ENCODE data around the gene CRACR2B. TPM values are rescaled to one million over a fixed set of nuclear protein-coding genes. Genes with fewer than 3 reads are reported as not detected.

The CRACR2B gene
- total RNA-seq = 0.58 and 1.4 TPM in 2 replicates

GRCh38 chr11:827897-828192, at the start of gene CRACR2B:
TSS of gene CRACR2B (plus strand) at chr11:827919. CDS start at chr11:828608, 689 bp downstream.

GRCh38 chr11:789943-790342, 37.8 kb upstream of the CRACR2B start, which contains the start of gene CEND1:
TSS of gene CEND1 (minus strand) at chr11:790090. CDS start at chr11:788576, 1,514 bp downstream.

DNA sequence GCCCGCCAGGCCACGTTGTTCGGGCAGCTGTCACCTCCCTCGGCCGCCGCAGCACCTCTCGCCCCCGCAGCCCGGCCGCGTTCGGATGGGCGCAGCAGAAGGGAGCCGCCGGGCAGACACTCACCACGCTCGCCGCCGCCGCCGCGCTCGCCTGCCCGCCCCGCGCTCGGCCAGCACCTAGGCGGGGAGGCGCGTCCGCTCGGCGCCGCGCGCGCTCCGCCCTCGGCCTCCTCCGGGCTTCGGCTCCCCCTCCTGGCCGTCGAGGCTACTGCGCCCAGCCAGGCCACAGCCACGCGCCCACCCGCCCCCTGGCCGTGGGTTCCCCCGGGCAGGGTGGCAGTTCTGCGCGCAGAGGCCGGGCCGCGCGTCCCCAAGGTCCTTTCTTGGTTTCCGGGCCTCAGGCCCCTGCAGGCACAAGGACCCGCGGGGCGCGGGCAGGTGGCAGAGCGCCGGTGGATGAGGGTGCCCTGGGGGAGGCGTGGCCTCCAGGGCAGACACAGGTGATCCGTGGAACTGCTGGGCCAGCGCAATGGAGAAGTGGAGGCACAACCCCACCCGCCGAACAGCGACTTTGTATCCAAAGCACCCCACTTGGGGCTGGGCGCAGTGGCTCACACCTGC, 29.5 kb upstream of the CRACR2B start, which contains the start of gene SLC25A22:
TSS of gene SLC25A22 (minus strand) at position 189 of the 621 bp plus-strand sequence. CDS start 3,275 bp downstream, outside the sequence.

DNA sequence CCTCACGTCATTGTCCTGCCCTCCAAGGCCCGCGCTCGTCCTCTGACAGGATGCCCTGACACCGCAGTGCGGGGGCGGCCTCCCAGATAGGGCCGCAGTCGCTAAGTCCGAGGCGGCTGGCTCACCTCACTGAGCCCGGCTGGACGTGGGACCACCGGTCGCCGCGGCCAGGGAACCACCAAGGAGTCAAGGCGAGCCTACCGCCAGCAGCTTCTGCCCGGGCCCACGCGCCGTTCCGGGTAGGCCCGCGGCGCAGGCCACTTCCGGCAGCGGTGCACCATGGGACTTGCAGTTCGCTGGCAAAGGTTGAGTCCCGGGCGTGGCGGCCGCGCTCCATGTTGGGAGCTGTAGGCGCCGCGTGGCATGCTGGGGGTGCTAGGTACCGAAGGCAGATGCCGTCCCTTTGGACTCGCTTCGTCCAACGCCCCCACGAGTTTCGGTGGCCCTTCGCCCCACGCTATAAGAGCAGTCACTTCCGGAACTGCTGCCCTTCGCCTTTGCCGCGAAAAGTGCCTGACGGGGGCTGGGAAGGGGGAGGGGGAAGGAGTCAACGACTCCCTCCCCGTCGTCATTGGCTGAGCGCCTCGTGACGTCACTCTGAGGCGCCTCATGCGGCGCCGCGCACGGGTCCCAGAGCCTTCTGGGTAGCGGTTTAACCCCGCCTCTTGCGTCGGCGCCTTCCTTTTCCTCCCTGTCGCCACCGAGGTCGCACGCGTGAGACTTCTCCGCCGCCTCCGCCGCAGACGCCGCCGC, 18.3 kb upstream of the CRACR2B start, which contains the start of gene RPLP2:
TSS of gene RPLP2 (plus strand) at position 681 of the 753 bp plus-strand sequence. CDS start 268 bp downstream, outside the sequence.

GRCh38 chr11:818396-819128, 9.2 kb upstream of the CRACR2B start, which contains the start of gene PNPLA2:
TSS of gene PNPLA2 (plus strand) at chr11:818914. CDS start at chr11:819719, 805 bp downstream.

GRCh38 chr11:832529-833113, 4.9 kb downstream of the CRACR2B start, which contains the start of gene CD151:
TSS of gene CD151 (plus strand) at chr11:832952. CDS start at chr11:836070, 3,118 bp downstream.

GRCh38 chr11:842370-843002, 14.8 kb downstream of the CRACR2B start, which contains the start of the genes POLR2L and TSPAN4:
TSS of gene POLR2L (minus strand) at chr11:842529. CDS start at chr11:842508, 21 bp downstream.
TSS of gene TSPAN4 (plus strand) at chr11:842852. CDS start at chr11:850305, 7,453 bp downstream.

Other genes starting within 250 kb of the CRACR2B start
- gene IRF7, start 212.0 kb upstream of the CRACR2B start, total RNA-seq = 6.3 and 7.9 TPM in 2 replicates
- gene CDHR5, start 203.0 kb upstream of the CRACR2B start, total RNA-seq = not detected in 2 replicates
- gene SCT, start 200.7 kb upstream of the CRACR2B start, total RNA-seq = not detected in 2 replicates
- gene DRD4, start 190.7 kb upstream of the CRACR2B start, total RNA-seq = not detected in 2 replicates
- 24.2 and 28.2 TPM in 2 replicates for gene DEAF1, start 132.7 kb upstream of the CRACR2B start, total RNA-seq
- 6.8 and 8.1 TPM in 2 replicates for gene TMEM80, start 132.1 kb upstream of the CRACR2B start, total RNA-seq
- 19.0 and 22.8 TPM in 2 replicates for gene EPS8L2, start 121.7 kb upstream of the CRACR2B start, total RNA-seq
- 98.9 and 103 TPM in 2 replicates for gene TALDO1, start 80.5 kb upstream of the CRACR2B start, total RNA-seq
- gene GATD1, start 50.4 kb upstream of the CRACR2B start, total RNA-seq = 17.1 and 23.1 TPM in 2 replicates
- 0.28 and 0.96 TPM in 2 replicates for gene CEND1, start 37.8 kb upstream of the CRACR2B start, total RNA-seq
- 7.0 and 15.0 TPM in 2 replicates for gene SLC25A22, start 29.6 kb upstream of the CRACR2B start, total RNA-seq
- 5.4 and 7.0 TPM in 2 replicates for gene PIDD1, start 22.7 kb upstream of the CRACR2B start, total RNA-seq
- 101 and 189 TPM in 2 replicates for gene RPLP2, start 18.0 kb upstream of the CRACR2B start, total RNA-seq
- gene PNPLA2, start 9.0 kb upstream of the CRACR2B start, total RNA-seq = 13.0 and 15.5 TPM in 2 replicates
- 299 and 568 TPM in 2 replicates for gene CD151, start 5.0 kb downstream of the CRACR2B start, total RNA-seq
- gene POLR2L, start 14.6 kb downstream of the CRACR2B start, total RNA-seq = 51.0 and 132 TPM in 2 replicates
- gene TSPAN4, start 14.9 kb downstream of the CRACR2B start, total RNA-seq = 109 and 143 TPM in 2 replicates
- gene CHID1, start 82.9 kb downstream of the CRACR2B start, total RNA-seq = 60.3 and 75.5 TPM in 2 replicates
- gene AP2A2, start 98.0 kb downstream of the CRACR2B start, total RNA-seq = 18.3 and 27.8 TPM in 2 replicates
- gene MUC6, start 208.8 kb downstream of the CRACR2B start, total RNA-seq = not detected in 2 replicates
- gene MUC2, start 247.0 kb downstream of the CRACR2B start, total RNA-seq = not detected in 2 replicates

Data from regular cardiac myocyte (primary cell).